HG03097 (cell line): ENCODE results near the gene HSD17B12.
A peak's percentile ranks its signal among the peaks of the same experiment; 100 is the strongest.

ENCODE experiments used
- ATAC-seq: cut with Tn5 transposase; IDR thresholded peaks from one replicate; pipeline ENCODE4 v1.9.1; 2021; ENCODE audit not compliant: unreplicated experiment, low FRiP score

The HSD17B12 gene

DNA sequence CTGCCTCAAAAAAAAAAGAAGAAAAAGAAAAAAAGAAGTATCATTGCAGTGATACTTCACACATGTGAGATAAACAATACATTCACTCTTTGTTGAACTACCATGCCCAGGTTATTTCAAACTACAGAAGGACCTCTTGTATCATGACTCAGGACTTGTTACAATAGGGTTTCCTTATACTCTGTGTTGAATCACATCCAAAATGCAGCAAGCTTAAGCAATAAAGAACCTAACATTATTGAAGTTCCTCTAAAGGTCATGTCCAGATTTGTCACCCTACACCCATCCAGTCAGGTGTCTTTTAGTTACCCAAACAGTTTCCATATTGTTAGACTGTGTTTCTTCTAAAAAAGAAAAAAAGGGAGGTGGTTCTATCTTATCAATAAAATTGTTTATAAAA lies 173.2 kb downstream of the HSD17B12 start:
- ATAC-seq: no peak

DNA sequence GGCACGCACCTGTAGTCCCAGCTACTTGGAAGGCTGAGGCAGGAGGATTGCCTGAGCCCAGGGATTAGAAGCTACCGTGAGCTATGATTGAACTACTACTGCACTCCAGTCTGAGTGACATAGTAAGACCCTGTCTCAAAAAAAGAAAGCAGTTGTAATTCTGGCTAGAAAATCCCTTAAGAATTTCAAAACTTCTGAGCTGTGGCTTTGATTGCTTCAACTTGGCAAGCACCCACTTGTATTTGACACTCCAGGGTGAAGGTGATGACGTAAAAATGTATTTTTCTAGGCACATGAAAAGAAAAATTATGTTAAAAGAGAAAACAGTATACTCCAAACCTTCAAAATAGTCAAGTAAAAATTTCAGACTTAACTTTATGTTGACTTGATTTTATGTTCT lies 176.5 kb downstream of the HSD17B12 start:
- ATAC-seq: no peak

DNA sequence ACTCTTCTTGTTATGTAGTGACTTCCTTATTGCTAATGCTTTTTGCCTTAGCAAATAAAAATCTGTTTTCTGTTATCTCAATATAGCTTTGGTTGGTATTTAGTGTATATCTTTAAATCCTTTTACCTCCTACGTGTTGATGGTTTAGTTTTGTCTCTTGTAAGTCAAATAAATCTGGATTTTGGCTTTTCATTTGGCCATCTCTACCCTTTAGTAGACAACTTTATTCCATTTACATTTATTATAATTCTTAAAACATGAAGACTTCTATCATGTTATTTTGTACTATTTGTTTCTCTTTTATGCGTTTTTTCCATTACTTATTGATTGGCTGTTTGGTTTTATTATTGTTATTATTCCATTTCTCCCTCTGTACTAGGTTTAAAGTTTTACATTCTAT lies 180.6 kb downstream of the HSD17B12 start:
- no peak for ATAC-seq

DNA sequence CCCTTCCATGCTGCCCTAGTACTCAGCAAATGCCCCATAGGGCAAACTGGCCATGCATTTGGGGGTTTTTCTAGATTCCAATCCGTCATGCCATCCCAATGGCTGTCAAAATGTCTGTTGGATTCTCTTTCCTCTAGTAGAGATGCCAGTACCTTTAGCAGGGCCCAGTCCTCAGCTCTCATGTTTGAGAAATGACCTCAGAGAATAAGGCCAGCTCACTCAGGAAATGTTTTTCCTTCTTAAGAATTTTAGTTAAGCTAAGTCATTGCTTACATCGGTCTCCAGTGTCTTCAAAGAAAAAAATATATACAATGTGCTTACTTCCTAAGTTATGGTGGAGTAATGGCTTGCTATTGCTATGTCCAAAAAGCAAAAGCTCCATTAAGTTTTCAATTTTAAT lies 186.0 kb downstream of the HSD17B12 start:
- no peak for ATAC-seq

DNA sequence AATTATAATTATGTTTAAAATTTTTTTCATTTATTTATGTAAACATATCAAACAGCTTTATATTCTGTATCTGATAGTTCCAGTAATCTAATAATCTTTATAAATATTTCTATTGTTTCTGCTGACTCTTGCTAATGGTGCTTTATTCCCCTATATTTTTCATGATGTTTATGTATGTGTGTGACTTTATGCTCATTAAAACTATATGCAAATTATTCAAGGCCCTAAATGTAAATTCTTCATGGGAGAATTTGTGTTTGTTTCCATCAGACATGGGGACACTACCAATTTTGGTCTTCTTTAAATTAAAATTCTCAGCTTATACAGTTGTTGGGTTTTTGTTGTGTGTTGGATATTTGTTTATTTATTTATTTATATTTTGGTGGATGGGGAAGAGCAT lies 186.4 kb downstream of the HSD17B12 start:
- ATAC-seq: no peak

DNA sequence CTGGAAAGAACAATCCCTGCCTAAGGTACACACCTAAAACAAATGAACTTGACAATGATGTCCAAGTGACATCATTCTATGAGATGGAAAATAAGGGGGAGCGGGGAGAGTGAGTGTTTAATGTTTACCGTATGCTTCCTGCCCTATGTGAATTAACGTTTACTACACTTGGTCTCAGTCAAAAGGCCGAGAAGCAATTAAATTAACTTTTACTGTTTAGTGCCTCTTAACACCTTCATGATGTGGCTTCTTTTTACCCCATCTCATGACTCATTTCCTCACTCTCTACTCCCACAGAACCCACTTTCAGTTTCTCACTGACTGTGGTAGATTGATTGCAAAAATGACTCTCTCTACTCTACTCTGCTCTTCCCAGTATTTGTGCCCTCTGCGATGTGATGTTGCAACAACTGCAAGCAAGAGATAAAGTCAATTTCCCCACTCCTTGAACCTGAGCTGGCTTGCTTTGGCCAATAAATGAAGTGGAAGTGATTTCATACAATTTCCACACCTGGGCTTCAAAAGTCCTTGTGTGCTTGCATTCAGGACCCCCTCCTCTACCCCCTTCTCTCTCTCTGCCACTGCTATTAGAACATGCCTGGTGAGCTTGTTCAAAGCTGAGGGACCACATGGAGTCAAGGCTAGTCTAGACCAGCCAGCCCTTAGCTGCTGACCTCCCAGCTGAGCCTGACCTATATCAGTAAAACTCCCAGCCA lies 188.5 kb downstream of the HSD17B12 start:
- peak; percentile 99 for ATAC-seq

DNA sequence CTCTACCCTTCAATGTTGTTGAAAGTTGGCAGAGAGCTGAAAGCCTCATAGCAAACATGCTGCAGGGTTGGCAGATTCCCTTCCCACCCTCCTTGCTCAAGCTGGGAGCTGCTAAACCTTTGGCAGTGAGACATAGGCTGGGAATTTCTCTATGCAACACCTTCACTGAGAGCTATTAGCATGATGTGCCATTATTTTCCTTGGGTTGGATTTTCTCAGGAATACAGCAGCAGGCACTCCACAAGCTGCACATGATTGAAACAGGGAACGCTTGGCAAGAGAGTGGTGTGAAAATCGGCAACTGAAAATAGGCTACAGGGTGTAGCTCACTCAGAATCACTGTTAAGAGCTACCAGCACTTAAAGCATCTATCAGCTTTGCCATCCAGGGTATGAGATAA lies 190.5 kb downstream of the HSD17B12 start:
- ATAC-seq: no peak

DNA sequence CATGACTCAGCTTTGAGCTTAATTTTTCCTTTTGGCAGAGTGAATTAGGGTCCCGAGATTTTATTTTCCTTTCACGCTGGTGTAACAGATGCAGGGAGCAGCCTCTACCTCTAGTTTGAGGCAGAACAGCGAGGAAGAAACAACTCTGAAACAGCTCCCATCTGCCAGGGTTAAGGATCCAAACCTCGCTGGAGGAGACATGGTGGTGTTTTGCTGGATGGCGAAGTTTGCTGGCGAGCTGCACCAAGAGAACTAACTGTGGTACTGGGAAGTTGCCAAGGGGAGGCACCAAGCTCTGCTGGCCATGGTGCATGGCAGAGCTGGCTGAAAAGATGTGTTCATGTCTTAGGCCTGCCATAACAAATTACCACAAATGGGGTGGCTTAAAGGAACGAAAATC lies 192.5 kb downstream of the HSD17B12 start:
- no peak for ATAC-seq

DNA sequence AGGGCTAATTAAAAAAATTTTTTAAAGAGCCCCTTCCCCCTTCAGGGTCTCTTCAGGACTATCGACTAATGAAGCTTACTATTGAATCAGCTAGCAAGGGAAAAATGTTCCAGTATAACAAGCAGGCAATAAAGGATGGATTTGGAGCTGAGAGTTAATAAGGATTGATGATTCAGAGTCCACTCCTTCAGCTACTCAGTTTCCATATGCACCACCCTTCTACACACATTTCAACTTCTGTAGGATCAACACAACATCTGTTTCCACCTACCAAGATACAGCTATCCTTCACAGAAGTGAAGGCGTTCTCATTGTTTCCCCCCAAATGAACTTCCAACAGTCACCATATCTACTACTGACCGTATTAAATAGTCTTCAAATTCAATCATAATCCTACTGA lies 193.5 kb downstream of the HSD17B12 start:
- ATAC-seq: no peak

DNA sequence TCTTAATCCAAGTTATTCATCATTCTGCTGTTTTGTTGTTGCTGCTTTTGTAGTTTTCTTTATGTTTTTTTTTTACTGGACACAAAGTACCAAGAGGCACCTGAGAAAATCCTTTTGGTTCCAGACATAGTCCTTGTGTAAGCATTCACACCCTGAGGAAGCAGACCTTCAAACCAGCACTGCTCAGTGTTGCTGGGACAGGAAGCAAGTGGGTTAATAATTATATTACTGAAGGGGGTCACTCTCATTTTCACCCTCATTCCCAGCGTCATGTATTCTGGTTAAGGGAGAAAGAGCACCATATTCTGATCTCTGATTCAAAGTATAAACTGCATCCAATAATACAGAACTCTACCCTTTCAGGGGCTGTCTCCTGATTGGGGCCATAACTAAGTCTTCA lies 194.2 kb downstream of the HSD17B12 start:
- peak; percentile 75 for ATAC-seq

DNA sequence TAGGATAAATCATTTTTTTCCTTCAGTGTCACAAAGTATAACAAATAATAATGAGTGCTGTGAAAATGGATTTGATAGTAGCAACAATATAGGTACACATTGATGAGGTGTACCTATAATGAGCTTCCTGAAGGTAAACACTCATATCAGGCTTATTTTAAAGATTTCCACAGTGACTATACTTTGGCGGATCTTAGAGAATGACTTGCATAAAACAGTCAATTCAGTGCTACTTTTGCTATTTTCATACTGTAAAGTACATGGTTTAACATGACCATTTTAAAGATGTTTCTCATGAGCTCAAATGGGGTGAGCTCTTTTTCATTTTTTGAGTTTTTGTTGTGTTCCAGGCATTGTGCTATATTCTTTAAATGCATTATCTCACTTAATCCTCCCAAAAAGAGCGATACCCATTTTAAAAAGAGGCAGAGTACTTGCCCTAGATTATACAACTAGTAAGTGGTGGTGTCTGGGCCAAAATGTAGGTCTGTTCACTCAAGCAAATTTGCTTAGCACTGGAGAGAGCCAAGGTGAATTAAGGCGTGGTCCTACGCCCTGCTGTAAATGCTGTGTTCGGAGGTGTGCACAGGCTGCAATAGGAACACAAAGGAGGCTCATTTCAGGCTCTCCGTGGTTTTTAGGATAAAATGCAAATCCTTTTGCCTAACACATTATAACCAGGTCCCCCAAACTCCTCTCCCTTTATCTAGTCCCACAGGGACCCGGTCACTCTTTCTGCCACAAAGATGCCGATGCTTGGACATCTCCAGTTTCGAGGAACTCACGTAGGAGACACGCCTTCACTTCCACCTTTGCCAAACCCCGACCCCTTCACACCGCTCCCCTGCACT lies 199.5 kb downstream of the HSD17B12 start:
- ATAC-seq: no peak

DNA sequence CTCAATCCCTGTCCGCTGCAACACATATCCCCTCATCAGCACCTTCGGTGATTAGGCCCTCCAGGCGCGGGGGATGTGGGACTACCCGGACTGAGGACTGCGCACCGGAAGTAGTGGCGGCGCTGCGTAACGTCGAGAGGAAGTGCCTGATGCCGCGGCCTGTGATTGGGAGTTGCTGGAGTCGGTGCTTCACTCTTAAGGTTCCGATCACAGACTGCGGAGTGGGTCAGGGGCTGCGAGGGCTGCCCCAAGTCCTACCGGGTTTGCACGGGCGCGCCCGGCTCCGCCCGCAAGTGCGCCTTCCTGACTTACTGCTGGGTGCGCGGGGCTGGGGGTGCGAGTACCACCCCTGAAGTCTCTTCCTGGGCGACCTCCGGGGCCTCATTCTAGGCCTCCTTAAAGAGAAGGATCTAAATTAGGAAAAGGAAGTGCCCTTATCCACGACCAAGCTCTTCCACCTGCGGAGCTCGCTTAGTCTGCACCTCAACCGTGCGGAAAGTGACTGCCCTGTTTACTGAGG lies 200.2 kb downstream of the HSD17B12 start, which contains the start of gene ALKBH3:
Gene ALKBH3 (plus strand): TSS at position 192 of the 520 bp plus-strand sequence. CDS start 1,822 bp downstream, outside the sequence.
- peak; percentile 97 for ATAC-seq

DNA sequence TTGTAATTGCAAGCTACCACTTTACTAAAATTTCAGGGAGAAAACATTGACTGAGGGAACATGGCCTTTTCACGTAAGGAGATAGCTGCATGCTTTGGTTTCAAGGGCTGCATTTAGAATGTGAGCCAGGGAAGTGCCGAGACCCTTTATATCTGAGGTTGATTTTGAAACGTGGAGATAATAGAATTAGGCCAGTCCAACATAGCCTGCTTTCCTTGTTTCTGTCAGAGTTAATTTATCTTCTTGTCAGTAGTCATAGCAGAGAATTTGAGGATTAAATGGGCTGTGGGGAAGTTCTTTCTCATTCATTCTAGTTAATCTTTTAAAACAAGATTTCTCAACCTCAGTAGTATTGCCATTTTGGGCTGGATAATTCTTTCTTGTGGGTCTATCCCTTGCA lies 212.3 kb downstream of the HSD17B12 start:
- no peak for ATAC-seq

DNA sequence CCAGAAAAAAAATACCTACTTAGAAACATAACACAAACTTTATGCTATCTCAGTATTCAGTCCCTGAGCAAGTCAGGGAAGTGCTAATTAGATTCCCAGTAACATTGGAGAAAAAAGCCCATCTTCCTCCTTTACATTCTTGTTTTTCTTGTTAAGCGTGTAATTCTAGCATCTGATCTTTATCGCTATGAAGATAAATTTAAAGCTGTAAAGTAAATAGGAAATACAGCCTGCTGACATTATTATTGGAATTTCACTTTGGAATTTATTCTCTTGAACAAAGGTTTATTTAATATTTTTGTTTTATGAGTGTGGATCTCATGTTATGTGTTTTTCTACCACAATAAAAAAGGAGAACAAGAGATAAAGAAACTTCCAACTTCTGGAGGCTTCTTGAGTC lies 214.0 kb downstream of the HSD17B12 start:
- ATAC-seq: no peak

DNA sequence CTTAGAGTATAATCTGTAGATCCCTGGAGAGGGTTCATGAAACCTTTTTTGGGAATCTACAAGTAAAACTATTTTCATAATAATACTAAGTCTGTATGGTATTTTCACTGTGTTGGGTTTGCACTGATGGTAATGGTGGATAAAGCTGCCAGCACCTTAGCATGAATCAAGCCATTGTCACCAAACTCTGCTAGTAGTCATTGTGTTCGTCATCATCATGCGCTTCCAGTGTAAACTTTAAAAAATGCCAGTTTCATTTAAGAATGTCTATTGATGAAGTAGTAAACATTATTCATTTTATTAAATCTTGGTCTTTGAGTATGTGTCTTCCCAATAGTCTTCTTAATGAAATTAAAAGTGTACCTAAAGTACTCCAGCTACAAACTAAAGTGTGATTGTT lies 215.1 kb downstream of the HSD17B12 start:
- no peak for ATAC-seq

DNA sequence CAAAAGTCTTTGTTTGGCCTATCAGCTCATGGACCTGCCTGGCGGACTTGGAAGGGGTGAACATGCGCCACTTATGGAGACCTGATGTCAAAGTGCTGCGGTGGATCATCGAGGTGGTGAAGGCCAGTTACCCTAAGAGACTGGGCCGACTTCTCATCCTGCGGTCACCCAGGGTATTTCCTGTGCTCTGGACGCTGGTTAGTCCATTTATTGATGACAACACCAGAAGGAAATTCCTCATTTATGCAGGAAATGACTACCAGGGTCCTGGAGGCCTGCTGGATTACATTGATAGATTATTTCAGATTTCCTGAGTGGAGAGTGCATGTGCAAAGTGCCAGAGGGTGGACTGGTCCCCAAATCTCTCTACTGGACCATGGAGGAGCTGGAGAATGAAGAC lies 218.0 kb downstream of the HSD17B12 start:
- ATAC-seq: no peak

DNA sequence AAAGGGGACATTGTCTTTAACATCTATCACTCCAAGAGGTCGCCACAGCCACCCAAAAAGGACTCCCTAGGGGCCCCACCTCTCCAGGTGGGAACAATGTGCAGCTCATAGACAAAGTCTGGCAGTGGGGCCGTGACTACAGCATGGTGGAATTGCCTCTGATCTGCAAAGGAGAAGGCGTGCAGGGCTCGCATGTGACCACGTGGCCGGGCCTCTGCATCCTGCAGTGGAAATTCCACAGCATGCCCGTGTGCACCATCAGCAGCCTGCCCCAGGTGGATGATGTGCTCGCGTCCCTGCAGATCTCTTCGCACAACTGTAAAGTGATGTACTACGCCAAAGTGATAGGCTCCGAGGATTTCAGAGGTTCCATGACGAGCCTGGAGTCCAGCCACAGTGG lies 218.6 kb downstream of the HSD17B12 start:
- ATAC-seq: no peak

DNA sequence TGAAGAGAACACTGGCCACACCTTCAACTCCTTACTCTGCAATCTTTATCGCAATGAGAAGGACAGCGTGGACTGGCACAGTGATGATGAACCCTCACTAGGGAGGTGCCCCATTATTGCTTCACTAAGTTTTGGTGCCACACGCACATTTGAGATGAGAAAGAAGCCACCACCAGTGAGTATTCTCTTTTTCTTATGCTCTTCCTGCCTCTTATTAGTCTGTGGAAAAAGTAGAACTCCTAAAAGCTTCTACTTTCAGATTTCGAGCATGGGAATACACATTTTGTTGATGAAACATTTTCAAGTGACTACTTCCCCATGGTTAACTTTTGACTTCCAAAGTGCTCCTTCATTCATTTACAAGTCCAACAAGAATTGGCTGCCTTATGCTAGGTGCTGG lies 221.0 kb downstream of the HSD17B12 start:
- no peak for ATAC-seq

DNA sequence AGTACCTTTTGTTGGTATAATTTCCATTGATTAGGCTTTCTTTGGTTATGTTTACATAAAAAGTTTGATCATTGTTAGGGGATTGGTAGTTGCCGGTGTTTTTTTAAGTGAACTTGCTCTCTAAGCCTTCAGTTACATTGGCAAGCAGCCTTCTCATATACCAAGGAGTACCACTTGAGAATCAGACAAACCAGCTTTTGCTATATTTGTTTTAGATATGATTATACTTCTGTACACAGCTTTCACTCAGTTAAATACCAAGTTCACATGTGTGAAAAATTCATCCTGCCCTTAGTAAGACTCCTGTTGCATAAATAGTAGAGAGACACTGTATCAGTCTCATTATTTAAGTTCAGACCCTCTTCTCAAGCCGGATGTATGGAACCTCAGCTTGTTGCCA lies 222.5 kb downstream of the HSD17B12 start:
- ATAC-seq: no peak

DNA sequence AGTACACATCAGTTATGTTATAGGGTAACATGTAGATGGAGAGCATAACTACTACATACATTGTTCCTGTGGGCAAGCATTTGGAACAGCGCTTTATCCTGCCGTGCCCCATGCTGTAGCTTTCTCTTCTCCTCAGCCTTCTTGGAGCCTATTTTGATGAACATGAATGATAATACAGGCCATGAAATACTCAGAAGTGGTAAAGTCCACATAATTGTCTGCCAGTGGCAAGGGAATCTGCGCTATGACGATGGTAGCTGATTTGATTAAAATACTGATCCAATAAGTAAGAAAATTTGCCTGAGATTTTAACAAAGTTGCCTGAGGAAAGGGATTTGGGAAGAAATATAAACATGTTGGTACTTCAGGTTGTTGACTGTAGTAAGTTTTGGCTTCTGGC lies 223.4 kb downstream of the HSD17B12 start:
- ATAC-seq: no peak

DNA sequence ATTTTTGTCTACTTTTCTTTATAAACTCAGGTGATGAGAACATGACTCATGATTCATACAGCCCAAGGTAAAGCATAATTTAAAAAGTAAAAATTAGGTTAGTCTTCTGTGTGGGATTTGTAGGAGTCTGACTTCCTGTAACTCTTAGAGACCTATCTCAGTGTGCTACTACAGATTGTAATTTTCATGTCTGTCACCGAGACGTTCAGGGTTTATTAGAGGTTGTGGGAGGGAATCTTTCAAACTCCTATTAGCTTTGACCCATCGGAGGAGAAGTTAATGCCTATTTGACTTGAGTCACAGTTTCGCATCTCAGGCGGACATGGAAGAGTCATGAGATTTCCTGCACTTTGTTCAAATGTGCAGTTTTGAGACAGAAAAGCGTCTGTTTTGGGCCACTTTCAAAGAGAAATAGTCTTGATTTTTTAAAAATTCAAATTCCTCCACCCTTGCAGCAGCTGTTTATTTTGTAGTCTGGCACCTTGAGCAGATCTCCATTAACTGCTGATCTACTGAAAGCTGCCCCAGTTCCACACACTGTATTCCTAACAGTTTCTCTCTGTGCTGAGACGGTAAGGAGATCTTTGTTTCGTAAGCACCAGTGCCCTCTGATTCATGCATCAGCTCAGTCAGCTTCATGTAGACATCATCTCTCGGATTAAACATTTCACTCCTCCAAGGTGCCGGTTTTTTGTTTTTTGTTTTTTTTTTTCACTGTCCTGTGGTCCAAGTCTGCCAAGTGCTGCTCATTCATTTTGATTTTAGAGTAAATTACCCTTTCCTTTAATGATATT lies 224.4 kb downstream of the HSD17B12 start:
- ATAC-seq: no peak
